IMR-90 (cell line): ENCODE measurements around the gene LRRC4C. TPM values are rescaled to one million over a fixed set of nuclear protein-coding genes. Genes with fewer than 3 reads are reported as not detected.

Source experiments
- ATAC-seq: fragments of 200-7000 bp; cut with Tn5 transposase; 2 replicates; pipeline ENCODE4 v1.9.1; 2020; ENCODE audit warnings: low read depth, mild to moderate bottlenecking, moderate library complexity
- BruUV-seq: library from RNA; stranded (reverse); fragments of 400-500 nt; replicated peaks from 2 replicates; lab custom pipeline; 2021; lab: Mats Ljungman, UMichigan
- CTCF ChIA-PET: fragments of 300-600 bp; formaldehyde crosslinking; extraction: SDS; loops from one replicate; lab custom pipeline; 2021; ENCODE audit warnings: antibody characterized with exemption; lab: Yijun Ruan, JAX
- POLR2A ChIA-PET: fragments of 300-600 bp; sonication (Branson Sonifier 250); formaldehyde crosslinking; loops from one replicate; lab custom pipeline; 2022; ENCODE audit warnings: antibody characterized with exemption; ENCODE audit not compliant: unreplicated experiment; lab: Charles Lee
- DNase-seq: peaks from one replicate; pipeline ENCODE4 v3.0.0; 2013
- H2AFZ ChIP-seq: replicated peaks from 2 replicates; pipeline ENCODE3; 2013; ENCODE audit warnings: low read length, mild to moderate bottlenecking; ENCODE audit not compliant: poor library complexity
- H2AK5ac ChIP-seq: 2 replicates; pipeline ENCODE4 v1.6.1; 2013; ENCODE audit warnings: low read depth, low read length, inconsistent platforms
- H2AK9ac ChIP-seq: replicated peaks from 2 replicates; pipeline ENCODE3; 2013; ENCODE audit warnings: mild to moderate bottlenecking, low read depth, low read length, moderate library complexity; ENCODE audit not compliant: poor library complexity
- H2BK120ac ChIP-seq: 2 replicates; pipeline ENCODE4 v1.6.1; 2013; ENCODE audit warnings: low read depth, low read length, inconsistent platforms
- H2BK15ac ChIP-seq: 3 replicates; pipeline ENCODE4 v1.6.1; 2013; ENCODE audit warnings: low read depth, low read length, inconsistent platforms
- H2BK20ac ChIP-seq: 2 replicates; pipeline ENCODE4 v1.6.1; 2013; ENCODE audit warnings: low read depth, mild to moderate bottlenecking, inconsistent platforms, low read length, moderate library complexity
- H2BK5ac ChIP-seq: 2 replicates; pipeline ENCODE4 v1.6.1; 2013; ENCODE audit warnings: mild to moderate bottlenecking, low read depth, low read length, inconsistent platforms; ENCODE audit not compliant: poor library complexity, severe bottlenecking
- H3K14ac ChIP-seq: replicated peaks from 2 replicates; pipeline ENCODE4 v1.6.1; 2013; ENCODE audit warnings: low read depth, low read length, inconsistent platforms
- H3K18ac ChIP-seq: 2 replicates; pipeline ENCODE4 v1.6.1; 2013; ENCODE audit warnings: low read depth, low read length, control low read depth
- H3K23ac ChIP-seq: 2 replicates; pipeline ENCODE4 v1.6.1; 2013; ENCODE audit warnings: low read depth, low read length, inconsistent platforms
- H3K27ac ChIP-seq: 2 replicates; pipeline ENCODE4 v1.5.1; 2013; ENCODE audit warnings: mild to moderate bottlenecking, control low read depth, low read length; ENCODE audit not compliant: insufficient read depth
- H3K27me3 ChIP-seq: 2 replicates; pipeline ENCODE4 v1.6.1; 2013; ENCODE audit warnings: low read length; ENCODE audit not compliant: control insufficient read depth, insufficient read depth
- H3K36me3 ChIP-seq: 2 replicates; pipeline ENCODE4 v1.6.1; 2013; ENCODE audit warnings: low read length, mixed read lengths; ENCODE audit not compliant: control insufficient read depth, insufficient read depth
- H3K4ac ChIP-seq: 2 replicates; pipeline ENCODE4 v1.6.1; 2013; ENCODE audit warnings: low read depth, low read length, inconsistent platforms
- H3K4me1 ChIP-seq: 2 replicates; pipeline ENCODE4 v1.6.1; 2013; ENCODE audit warnings: low read length, mixed read lengths; ENCODE audit not compliant: control insufficient read depth, insufficient read depth
- H3K4me2 ChIP-seq: 2 replicates; pipeline ENCODE4 v1.6.1; 2013; ENCODE audit warnings: low read depth, mild to moderate bottlenecking, control low read depth, low read length, moderate library complexity
- H3K4me3 ChIP-seq: 2 replicates; pipeline ENCODE4 v1.5.1; 2013; ENCODE audit warnings: low read depth, mild to moderate bottlenecking, control low read depth, low read length, moderate library complexity; ENCODE audit not compliant: insufficient read depth
- H3K56ac ChIP-seq: 2 replicates; pipeline ENCODE4 v1.6.1; 2013; ENCODE audit warnings: low read length, inconsistent platforms; ENCODE audit not compliant: insufficient read depth; ENCODE audit errors: extremely low read depth
- H3K79me1 ChIP-seq, 2 experiments: 2 replicates each; pipeline ENCODE4 v1.6.1; 2013; ENCODE audit warnings: low read length in 2 of 2, inconsistent platforms in 1 of 2, low read depth in 1 of 2
- H3K9ac ChIP-seq: 2 replicates; pipeline ENCODE4 v1.6.1; 2013; ENCODE audit warnings: low read depth, low read length, control low read depth
- H3K9me1 ChIP-seq: 2 replicates; pipeline ENCODE4 v1.6.1; 2013; ENCODE audit warnings: low read length, inconsistent platforms; ENCODE audit not compliant: insufficient read depth
- H3K9me3 ChIP-seq: 2 replicates; pipeline ENCODE4 v1.6.1; 2013; ENCODE audit warnings: low read length; ENCODE audit not compliant: control insufficient read depth, insufficient read depth
- H4K20me1 ChIP-seq: 2 replicates; pipeline ENCODE4 v1.6.1; 2013; ENCODE audit warnings: low read length, inconsistent platforms; ENCODE audit not compliant: insufficient read depth
- H4K5ac ChIP-seq: 2 replicates; pipeline ENCODE4 v1.6.1; 2013; ENCODE audit warnings: mild to moderate bottlenecking, low read depth, low read length, control low read depth
- H4K8ac ChIP-seq, 2 experiments: 2 replicates each; pipeline ENCODE4 v1.6.1; 2013; ENCODE audit warnings: low read depth in 2 of 2, low read length in 2 of 2, control low read depth in 1 of 2, inconsistent platforms in 1 of 2
- H4K91ac ChIP-seq: 2 replicates; pipeline ENCODE4 v1.6.1; 2013; ENCODE audit warnings: low read depth, low read length, inconsistent platforms; ENCODE audit not compliant: insufficient read depth
- FOS ChIP-seq: fragments of 150-350 bp; IDR thresholded peaks from 2 replicates; pipeline ENCODE4 v1.6.1; 2016; ENCODE audit warnings: low read depth, low read length
- WGBS, 2 experiments: methylation state at CpG; one replicate each; pipeline versions ENCODE4 v1.1.5 to v1.1.7; 2013; ENCODE audit warnings: missing lambda C conversion rate in 2 of 2; ENCODE audit not compliant: insufficient read length in 1 of 2; ENCODE audit errors: extremely low coverage in 2 of 2; 5-methylcytosine and 5-hydroxymethylcytosine counted together
- dilution Hi-C: fragments of 300-500 bp; cut with HindIII; formaldehyde crosslinking; loops from one replicate; pipeline ENCODE4 v1.14.3; 2018; ENCODE audit warnings: low sequenced_read_pairs; ENCODE audit not compliant: unreplicated experiment
- in situ Hi-C: fragments of 300-500 bp; cut with MboI; formaldehyde crosslinking; loops from 3 replicates; pipeline ENCODE4 v1.14.3; 2019; ENCODE audit warnings: low sequenced_read_pairs, inconsistent platforms, mixed read lengths
- intact Hi-C: fragments of 100-400 bp; cut with micrococcal nuclease; formaldehyde crosslinking; loops from 2 replicates; pipeline ENCODE4 v1.10.0; 2022
- polyA plus RNA-seq, 3 experiments: library from polyadenylated mRNA; depleted of rRNA; stranded (reverse); fragments of >200 nt; gene quantifications; 2 replicates each; pipeline ENCODE4 v1.2.3, GENCODE V29; 2012; ENCODE audit warnings: low replicate concordance in 1 of 3
- total RNA-seq: library from RNA; depleted of rRNA; stranded (reverse); fragments of >200 nt; gene quantifications from 2 replicates; pipeline ENCODE4 v1.2.3, GENCODE V29; 2012
- TF ChIP-seq, protein P1 (sequence below): conservative IDR thresholded peaks from 2 replicates; pipeline ENCODE4 v1.5.1; 2012; ENCODE audit warnings: mild to moderate bottlenecking, low read depth, low read length, improper control_type of control experiment

LRRC4C gene
- total and polyA plus RNA-seq, 2 of the 4 experiments (the other 2 are of a cell fraction): under 0.01 to 0.03 TPM

GRCh38 chr11:40514124-40514523 is 945.3 kb downstream of the LRRC4C start:
- H3K4me2 ChIP-seq: no peak overlapping the region
- H3K23ac ChIP-seq: no peak overlapping the region
- in situ Hi-C loops: no loop called here
- H2BK20ac ChIP-seq: no peak overlapping the region
- no peak overlapping the region for H2BK120ac ChIP-seq
- H3K27ac ChIP-seq: no peak overlapping the region
- H2AK5ac ChIP-seq: no peak overlapping the region
- no peaks in the 10 kb centered on the region for H4K20me1 ChIP-seq
- no peaks in the 10 kb centered on the region for H3K79me1 ChIP-seq
- TF ChIP-seq, protein P1, sequence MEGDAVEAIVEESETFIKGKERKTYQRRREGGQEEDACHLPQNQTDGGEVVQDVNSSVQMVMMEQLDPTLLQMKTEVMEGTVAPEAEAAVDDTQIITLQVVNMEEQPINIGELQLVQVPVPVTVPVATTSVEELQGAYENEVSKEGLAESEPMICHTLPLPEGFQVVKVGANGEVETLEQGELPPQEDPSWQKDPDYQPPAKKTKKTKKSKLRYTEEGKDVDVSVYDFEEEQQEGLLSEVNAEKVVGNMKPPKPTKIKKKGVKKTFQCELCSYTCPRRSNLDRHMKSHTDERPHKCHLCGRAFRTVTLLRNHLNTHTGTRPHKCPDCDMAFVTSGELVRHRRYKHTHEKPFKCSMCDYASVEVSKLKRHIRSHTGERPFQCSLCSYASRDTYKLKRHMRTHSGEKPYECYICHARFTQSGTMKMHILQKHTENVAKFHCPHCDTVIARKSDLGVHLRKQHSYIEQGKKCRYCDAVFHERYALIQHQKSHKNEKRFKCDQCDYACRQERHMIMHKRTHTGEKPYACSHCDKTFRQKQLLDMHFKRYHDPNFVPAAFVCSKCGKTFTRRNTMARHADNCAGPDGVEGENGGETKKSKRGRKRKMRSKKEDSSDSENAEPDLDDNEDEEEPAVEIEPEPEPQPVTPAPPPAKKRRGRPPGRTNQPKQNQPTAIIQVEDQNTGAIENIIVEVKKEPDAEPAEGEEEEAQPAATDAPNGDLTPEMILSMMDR: no peak
- TF ChIP-seq FOS: no peak
- H2AK9ac ChIP-seq: no peak overlapping the region
- ChIA-PET CTCF (no interaction called here), POLR2A (no interaction called here)
- no peak overlapping the region for H3K9ac ChIP-seq
- no peak overlapping the region for H3K4me3 ChIP-seq
- intact Hi-C loops: loop anchor here (5.0 kb wide), 1 partner anchor 52 kb away; no protein-coding TSS in a partner anchor
- no peak overlapping the region for H3K4ac ChIP-seq
- no peaks in the 10 kb centered on the region for H3K9me1 ChIP-seq
- H3K18ac ChIP-seq: no peak overlapping the region
- H4K5ac ChIP-seq: no peak overlapping the region
- H4K91ac ChIP-seq: no peak overlapping the region
- H4K8ac ChIP-seq: no peak overlapping the region
- H3K9me3 ChIP-seq: 0 out of 2 replicates have a peak, but pooled peaks cover 2% of the 10 kb centered on the region
- ATAC-seq (no peak), DNase-seq (no peak)
- dilution Hi-C loops: no loop called here
- no peak overlapping the region for H2BK5ac ChIP-seq
- no peaks in the 10 kb centered on the region for H3K4me1 ChIP-seq
- H3K27me3 ChIP-seq: no peaks in the 10 kb centered on the region
- H3K14ac ChIP-seq: no peak overlapping the region
- no TSS peak for BruUV-seq
- H2BK15ac ChIP-seq: no peak overlapping the region
- H3K36me3 ChIP-seq: no peaks in the 10 kb centered on the region
- no CpG with 5 or more reads among the region's 1 CpG for WGBS, 2 experiments
- H2AFZ ChIP-seq: no peak overlapping the region
- no peak overlapping the region for H3K56ac ChIP-seq
